Measurements from ENCODE around the gene OR1J1.

OR1J1 gene

GRCh38 chr9:122444041-122444733 lies 33.5 kb downstream of the OR1J1 start:
- no peak for TF ChIP-seq CTCF (IDR thresholded peaks at IDR 0.05; ENCODE audit: unreplicated experiment in 3 of 3)
- Mint-ChIP-seq H3K27me3 (ENCODE audit: low read depth) (peaks cover 53% of the 10 kb centered on the region), H3K27ac (no peak overlapping the region), H3K4me3 (no peak overlapping the region), H3K4me1 (no peaks in the 10 kb centered on the region), H3K36me3 (ENCODE audit: low read depth) (no peaks in the 10 kb centered on the region), H3K9me3 (peaks cover 6% of the 10 kb centered on the region)

GRCh38 chr9:122442568-122442967 lies 35.2 kb downstream of the OR1J1 start:
- Mint-ChIP-seq H3K27me3 (ENCODE audit: low read depth) (peaks cover 57% of the 10 kb centered on the region), H3K9me3 (peaks cover 6% of the 10 kb centered on the region), H3K4me1 (no peaks in the 10 kb centered on the region), H3K4me3 (no peak overlapping the region), H3K36me3 (ENCODE audit: low read depth) (no peaks in the 10 kb centered on the region), H3K27ac (no peak overlapping the region)
- TF ChIP-seq CTCF (IDR thresholded peaks at IDR 0.05; ENCODE audit: unreplicated experiment in 3 of 3) = no peak
